ENCODE results near the gene CDC14B. TPM values are rescaled to one million over a fixed set of nuclear protein-coding genes. Genes with fewer than 3 reads are reported as not detected.
"Not testable (repeated sequence)": the region's sequence is repeated elsewhere in the genome, so short reads cannot be mapped to it uniquely, and the experiment has no call there.

CDC14B gene
- total RNA-seq, 1 donor from 2014 or later = 38.3 TPM

- no peak for FAIRE-seq
- no peak for DNase-seq (ENCODE audit: low spot score in 2 of 2)
Observed at GRCh38 chr9:96554326-96554725, 65.3 kb downstream of the CDC14B start.

GRCh38 chr9:96553070-96553469 is 66.6 kb downstream of the CDC14B start:
- no peak for FAIRE-seq
- no peak for DNase-seq (ENCODE audit: low spot score in 2 of 2)

- FAIRE-seq (no peak), DNase-seq (ENCODE audit: low spot score in 2 of 2) (no peak)
Observed at GRCh38 chr9:96551403-96551802, 68.2 kb downstream of the CDC14B start.

- FAIRE-seq (no peak), DNase-seq (ENCODE audit: low spot score in 2 of 2) (no peak)
Observed at GRCh38 chr9:96550659-96551058, 69.0 kb downstream of the CDC14B start.

GRCh38 chr9:96543131-96543530 is 76.5 kb downstream of the CDC14B start:
- DNase-seq (ENCODE audit: low spot score in 2 of 2); FAIRE-seq: not testable (repeated sequence)

GRCh38 chr9:96540106-96540505 is 79.5 kb downstream of the CDC14B start:
- FAIRE-seq = no peak
- no peak for DNase-seq (ENCODE audit: low spot score in 2 of 2)

DNA sequence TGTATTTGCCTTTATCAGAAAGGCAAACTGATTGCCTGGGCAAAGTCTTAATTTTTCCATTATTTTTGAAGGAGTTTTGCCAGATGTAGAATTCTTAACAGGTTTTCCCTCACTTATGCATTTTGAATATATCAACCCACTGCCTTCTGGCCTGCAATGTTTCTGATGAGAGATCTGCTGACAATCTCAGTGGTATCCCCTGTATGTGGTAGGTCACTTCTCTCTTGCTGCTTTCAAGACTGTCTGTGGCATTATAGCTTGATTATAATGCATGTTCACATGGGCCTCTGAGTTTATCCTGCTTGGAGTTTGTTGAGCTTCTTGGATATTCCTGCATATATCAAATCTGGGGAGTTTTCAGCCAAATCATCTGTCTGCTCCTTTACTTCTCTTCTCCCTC is 87.5 kb downstream of the CDC14B start:
- DNase-seq (ENCODE audit: low spot score in 2 of 2) = no peak
- FAIRE-seq = no peak

- DNase-seq (ENCODE audit: low spot score in 2 of 2) (no peak), FAIRE-seq (no peak)
Observed at GRCh38 chr9:96524764-96525163, 94.9 kb downstream of the CDC14B start.

DNA sequence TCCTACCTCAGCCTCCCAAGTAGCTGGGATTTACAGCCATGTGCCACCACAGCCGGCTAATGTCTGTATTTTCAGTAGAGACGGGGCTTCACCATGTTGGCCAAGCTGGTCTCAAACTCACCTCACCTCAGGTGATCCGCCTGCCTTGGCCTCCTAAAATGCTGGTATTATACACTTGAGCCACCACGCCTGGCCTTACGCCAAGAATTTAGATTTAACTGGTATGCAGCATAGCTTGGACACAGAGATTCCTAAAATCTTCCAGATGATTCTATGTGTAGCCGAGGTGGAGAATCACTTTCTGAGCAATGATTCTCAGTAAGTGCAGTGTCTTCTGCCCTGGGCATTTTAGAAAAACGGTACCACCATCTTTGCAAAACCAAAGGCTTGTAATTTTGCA is 95.6 kb downstream of the CDC14B start:
- no peak for FAIRE-seq
- DNase-seq (ENCODE audit: low spot score in 2 of 2) = no peak

- FAIRE-seq = no peak
- DNase-seq (ENCODE audit: low spot score in 2 of 2) = no peak
Observed at GRCh38 chr9:96523374-96523773, 96.3 kb downstream of the CDC14B start.

DNA sequence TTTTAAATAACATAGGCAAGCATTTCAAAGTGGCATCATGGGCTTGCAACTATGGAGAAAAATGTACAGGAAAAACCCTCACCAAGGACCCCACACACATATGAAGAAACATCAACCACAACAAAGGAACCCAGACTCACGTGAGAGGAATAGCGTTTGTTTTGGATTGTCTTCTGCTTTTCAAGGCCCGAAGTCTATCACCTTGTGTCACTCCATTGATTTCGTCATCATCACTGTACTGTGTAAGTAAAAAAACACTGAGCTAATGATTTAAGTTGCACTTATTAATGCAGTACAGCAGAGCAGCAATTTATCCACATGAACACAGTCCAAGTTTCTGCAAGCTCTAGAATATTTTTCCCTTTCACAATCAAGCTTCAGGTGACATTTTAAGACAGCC is 97.3 kb downstream of the CDC14B start:
- DNase-seq (ENCODE audit: low spot score in 2 of 2) = no peak
- FAIRE-seq = no peak

DNA sequence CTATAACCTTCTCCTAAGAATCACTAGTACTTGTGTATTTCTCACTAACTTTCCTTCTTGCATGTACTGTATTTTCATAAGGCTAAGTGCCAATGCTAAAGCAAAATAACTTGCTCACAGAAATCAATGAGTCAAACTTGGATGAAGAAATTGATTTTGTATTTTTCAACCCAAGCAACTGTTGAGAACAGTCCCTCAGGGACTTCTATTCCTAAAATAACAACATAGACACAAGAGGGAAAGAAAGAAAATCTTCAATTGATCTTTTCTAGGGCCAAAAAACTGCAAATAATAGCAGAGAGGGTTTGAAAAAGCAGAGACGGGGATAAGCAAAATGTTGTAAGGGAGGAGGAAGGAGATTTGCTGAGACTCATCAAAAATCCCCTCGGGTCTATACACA is 99.9 kb downstream of the CDC14B start:
- FAIRE-seq (no peak), DNase-seq (ENCODE audit: low spot score in 2 of 2) (no peak)

DNA sequence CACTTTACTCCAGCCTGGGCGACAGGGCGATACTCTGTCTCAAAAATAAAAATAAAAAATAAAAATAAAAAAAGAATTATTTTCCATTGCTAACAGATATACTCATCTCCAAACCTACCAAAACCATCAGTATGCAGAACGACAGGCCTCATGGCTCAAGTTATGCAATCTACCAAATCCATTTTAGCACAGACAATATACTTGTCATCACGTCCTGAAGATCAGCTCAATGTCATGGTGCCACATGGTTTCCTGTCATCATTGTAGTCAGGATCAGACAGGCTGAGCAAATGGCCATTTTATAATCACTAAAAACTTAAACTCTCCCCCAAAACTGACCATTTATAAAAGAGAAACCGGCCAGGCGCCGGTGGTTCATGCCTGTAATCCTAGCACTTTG is 100.5 kb downstream of the CDC14B start:
- DNase-seq (ENCODE audit: low spot score in 2 of 2) (no peak), FAIRE-seq (no peak)

DNA sequence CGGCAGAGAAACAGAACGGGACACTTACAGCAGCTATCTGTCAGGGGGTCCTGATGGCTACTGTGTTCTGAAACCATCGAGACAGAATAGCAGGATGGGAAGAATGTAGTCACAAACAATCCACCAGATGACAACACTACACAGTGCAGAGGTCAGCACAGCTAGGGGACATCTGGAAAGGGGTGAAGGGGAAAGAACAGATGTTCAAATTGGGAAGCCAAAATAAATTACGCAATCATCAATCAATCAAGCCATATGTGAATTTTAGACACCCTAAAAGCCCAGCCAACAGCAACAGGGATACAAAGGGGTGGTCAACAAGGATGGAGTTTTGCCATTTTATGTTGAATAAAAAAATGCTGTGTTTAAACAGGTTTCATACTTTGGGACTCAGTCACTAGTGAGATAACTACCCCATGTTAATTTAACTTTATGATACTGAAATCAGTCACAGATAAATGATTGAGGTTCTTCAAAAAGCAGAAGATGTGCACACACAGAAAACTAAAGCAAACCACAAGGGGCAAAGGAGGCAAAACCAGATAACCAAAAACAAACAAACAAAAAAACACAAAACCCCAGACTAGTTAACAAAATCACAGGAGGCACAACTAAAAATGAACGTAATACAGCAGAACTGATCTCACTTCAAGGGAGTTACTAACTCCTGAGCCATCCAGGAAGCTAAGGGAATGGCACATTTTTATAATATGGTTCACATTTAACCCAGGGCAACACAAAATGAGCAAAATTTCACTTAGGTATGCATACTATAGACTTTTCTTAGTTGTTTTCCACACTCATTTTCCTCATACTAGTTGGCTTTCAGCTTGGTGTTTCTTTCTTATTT is 103.8 kb downstream of the CDC14B start:
- FAIRE-seq (no peak), DNase-seq (ENCODE audit: low spot score in 2 of 2) (no peak)

- DNase-seq (ENCODE audit: low spot score in 2 of 2) (no peak), FAIRE-seq (no peak)
Observed at GRCh38 chr9:96514800-96515158, 104.9 kb downstream of the CDC14B start.

DNA sequence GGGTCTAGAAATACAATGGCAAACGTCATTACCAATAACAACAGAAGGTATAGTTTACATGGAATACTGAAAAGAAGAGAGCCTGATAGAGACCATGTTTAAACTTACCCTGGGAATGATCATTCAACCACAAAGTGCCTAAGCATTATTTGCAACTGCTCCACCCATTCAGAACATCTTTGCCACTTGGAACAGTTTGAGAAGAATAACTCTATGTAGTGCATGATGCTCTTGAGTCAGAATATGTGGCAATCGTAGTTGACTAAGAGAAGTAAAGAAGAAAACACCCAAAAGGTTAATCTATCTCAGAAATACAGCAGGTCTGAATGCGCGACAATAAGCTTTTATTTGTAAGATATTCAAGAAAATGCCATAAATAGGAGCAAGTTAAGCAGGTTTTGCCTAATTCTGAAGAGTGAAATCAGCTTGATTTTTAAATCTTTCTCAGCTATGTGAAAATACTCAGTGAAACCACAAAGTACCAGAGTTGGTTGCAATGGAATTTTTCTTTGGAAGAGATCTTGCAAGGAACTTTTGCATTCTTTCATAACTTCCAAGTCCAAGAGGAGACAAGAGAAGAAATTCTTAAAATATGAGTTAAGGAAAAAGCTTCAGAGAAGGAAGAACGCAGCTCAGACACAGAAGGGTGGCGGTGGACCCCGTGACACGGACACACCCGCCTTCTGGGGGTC is 105.4 kb downstream of the CDC14B start:
- no peak for DNase-seq (ENCODE audit: low spot score in 2 of 2)
- no peak for FAIRE-seq

DNA sequence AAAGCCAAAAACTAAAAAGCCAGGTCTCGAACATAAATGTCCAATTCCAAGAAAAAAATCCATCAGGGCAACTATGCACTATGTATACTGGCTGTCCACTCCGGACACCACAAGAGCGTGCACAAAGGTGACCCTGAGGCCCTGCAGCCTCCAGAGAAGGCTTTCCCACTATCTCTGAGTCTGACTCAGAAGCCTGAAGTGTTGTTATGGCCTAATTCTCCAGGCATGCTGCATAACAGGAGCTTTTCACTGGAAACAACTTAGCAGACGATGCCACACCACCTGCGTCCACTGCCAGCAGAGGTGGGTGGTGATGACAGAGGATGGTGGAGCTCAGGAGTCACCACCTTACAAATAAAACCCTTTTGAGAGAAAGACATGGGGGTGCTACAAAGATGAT is 106.0 kb downstream of the CDC14B start:
- DNase-seq (ENCODE audit: low spot score in 2 of 2) (no peak), FAIRE-seq (no peak)

DNA sequence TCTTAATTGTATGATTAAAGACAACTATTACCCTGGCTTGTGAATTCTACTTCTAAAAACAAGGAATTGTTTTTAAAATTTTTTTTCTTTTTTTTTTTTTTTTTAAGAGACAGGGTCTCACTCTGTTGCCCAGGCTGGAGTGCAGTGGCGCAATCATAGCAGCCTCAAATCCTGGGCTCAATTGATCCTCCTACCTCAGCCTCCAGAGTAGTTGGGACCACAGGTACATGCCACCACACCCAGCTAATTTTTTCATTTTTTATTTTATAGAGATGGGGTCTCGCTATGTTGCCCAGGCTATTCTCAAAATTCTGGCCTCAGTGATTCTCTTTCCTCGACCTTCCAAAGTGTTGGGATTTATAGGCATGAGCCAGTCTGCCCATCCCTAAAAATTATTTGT is 107.4 kb downstream of the CDC14B start:
- FAIRE-seq (no peak), DNase-seq (ENCODE audit: low spot score in 2 of 2) (no peak)

DNA sequence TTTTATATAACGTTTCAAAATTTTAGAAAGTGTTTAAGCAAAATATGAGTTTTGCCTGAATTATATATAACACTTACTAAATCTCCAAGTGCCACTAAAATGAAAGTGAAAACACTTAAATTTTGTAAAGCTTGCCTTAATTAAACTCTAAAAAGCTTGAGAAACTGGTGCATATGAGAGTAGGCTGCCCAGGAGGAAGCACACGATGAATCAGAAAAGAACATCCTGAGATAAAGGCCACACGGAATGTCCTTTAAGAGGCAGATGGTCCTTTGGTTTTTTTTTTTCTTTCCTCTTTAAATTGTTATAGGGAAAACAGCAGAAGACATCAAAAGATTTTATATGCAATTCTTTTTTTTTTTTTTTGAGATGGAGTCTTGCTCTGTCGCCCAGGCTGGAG is 109.4 kb downstream of the CDC14B start:
- FAIRE-seq = no peak
- no peak for DNase-seq (ENCODE audit: low spot score in 2 of 2)

DNA sequence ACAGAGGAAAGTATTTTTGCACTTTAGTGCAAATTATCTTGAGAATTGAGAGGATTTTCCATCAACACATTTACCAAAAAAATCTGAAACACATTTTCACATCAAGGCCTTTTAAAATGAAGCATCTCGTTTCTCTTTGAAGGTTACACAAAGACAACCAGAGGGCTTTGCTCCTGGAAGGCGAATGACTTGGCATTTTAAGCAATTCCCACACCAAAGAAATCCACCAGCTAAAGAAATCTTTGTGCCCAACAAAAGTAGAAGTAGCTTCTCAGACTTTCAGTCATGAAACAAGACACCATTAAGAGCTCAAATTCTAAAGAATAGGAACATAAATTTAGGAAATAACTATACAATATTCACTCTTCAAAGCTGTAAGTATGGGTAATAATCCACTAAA is 109.8 kb downstream of the CDC14B start:
- no peak for DNase-seq (ENCODE audit: low spot score in 2 of 2)
- FAIRE-seq = no peak

- no peak for FAIRE-seq
- DNase-seq (ENCODE audit: low spot score in 2 of 2) = no peak
Observed at GRCh38 chr9:96509026-96509425, 110.6 kb downstream of the CDC14B start.

All from frontal cortex (tissue), 4 donors.